ENCODE measurements around the gene IDE.

GRCh38 chr10:92541583-92541982 is 32.3 kb downstream of the IDE start:
- no peak for TF ChIP-seq CTCF (IDR thresholded peaks at IDR 0.05; ENCODE audit: borderline replicate concordance, extremely low read depth, low read length, poor library complexity, severe bottlenecking)
- no peak for TF ChIP-seq EZH2 (IDR thresholded peaks at IDR 0.05; ENCODE audit: borderline replicate concordance, low read depth, low read length, severe bottlenecking)

Measured in DND-41 (cell line).